Breast epithelium (tissue), 4 donors: ENCODE results near the gene C2CD5. TPM values are rescaled to one million over a fixed set of nuclear protein-coding genes. Genes with fewer than 3 reads are reported as not detected.

ENCODE experiments used
- DNase-seq, 2 donors: peaks; one replicate each; pipeline ENCODE4 v3.0.0-alpha.2; 2019; ENCODE audit warnings: low spot score in 2 of 2
- H3K27ac ChIP-seq, 2 donors: fragments of 200-600 bp; sonication (generic) in 1 of 2; one replicate each; pipeline ENCODE4 v1.5.1; 2016 to 2019; ENCODE audit warnings: mild to moderate bottlenecking in 1 of 2
- H3K27me3 ChIP-seq, 2 donors: fragments of 200-600 bp; sonication (generic) in 1 of 2; one replicate each; pipeline versions ENCODE4 v1.5.1 to v1.6.0; 2017 to 2019; ENCODE audit warnings: control low read depth in 1 of 2, mild to moderate bottlenecking in 1 of 2
- H3K36me3 ChIP-seq: fragments of 200-600 bp; one replicate; pipeline ENCODE4 v1.5.1; 2019
- H3K4me1 ChIP-seq, 2 donors: fragments of 200-600 bp; sonication (generic); one replicate each; pipeline ENCODE4 v1.5.1; 2016 to 2019; ENCODE audit warnings: control low read depth in 1 of 2
- H3K4me3 ChIP-seq, 3 donors: fragments of 200-600 bp; sonication (generic); 1 replicate in 2 of 3; 2 replicates in 1 of 3; pipeline ENCODE4 v1.5.1; 2016 to 2019; ENCODE audit warnings: mild to moderate bottlenecking in 3 of 3, moderate library complexity in 2 of 3
- H3K9me3 ChIP-seq, 2 donors: fragments of 200-600 bp; sonication (generic) in 1 of 2; one replicate each; pipeline ENCODE4 v1.5.1; 2016 to 2019; ENCODE audit warnings: control low read depth in 1 of 2
- CTCF ChIP-seq, 3 donors: fragments of 450-650 bp; IDR thresholded peaks; one replicate each; pipeline ENCODE4 v1.5.1; 2016 to 2017; ENCODE audit warnings: antibody characterized with exemption in 3 of 3, mild to moderate bottlenecking in 3 of 3, moderate library complexity in 3 of 3
- POLR2A ChIP-seq: fragments of 450-650 bp; IDR thresholded peaks from one replicate; pipeline ENCODE4 v1.6.1; 2016; ENCODE audit warnings: antibody characterized with exemption, mild to moderate bottlenecking, moderate library complexity
- POLR2AphosphoS5 ChIP-seq, 3 donors: sonication (generic); formaldehyde crosslinking; IDR thresholded peaks; one replicate each; pipeline ENCODE4 v1.6.1; 2017; ENCODE audit warnings: antibody characterized with exemption in 3 of 3
- intact Hi-C: fragments of 100-400 bp; cut with DNase I; formaldehyde crosslinking; loops from one replicate; pipeline ENCODE4 v1.15.1; 2023; ENCODE audit warnings: low total_unique reads
- total RNA-seq, 3 donors: library from RNA; depleted of rRNA; stranded (reverse); fragments of >200 nt; gene quantifications; one replicate each; pipeline ENCODE4 v1.1.0, GENCODE V29; 2016

C2CD5 gene
- total RNA-seq, 3 donors from 2014 or later: 33.4 to 60.6 (median 40.2) TPM

GRCh38 chr12:22535478-22535877 lies 8.9 kb downstream of the C2CD5 start:
- TF ChIP-seq POLR2A: no peak
- Histone ChIP-seq H3K27me3 (no peaks in the 10 kb centered on the region), H3K27ac (no peak overlapping the region), H3K9me3 (no peaks in the 10 kb centered on the region), H3K4me1 (no peaks in the 10 kb centered on the region), H3K36me3 (peaks cover 4% of the 10 kb centered on the region), H3K4me3 (no peak overlapping the region)
- no peak for DNase-seq
- intact Hi-C loops: no loop called here

- intact Hi-C loops: no loop called here
- Histone ChIP-seq H3K4me3 (no peak overlapping the region), H3K9me3 (no peaks in the 10 kb centered on the region), H3K4me1 (no peaks in the 10 kb centered on the region), H3K36me3 (peaks cover 4% of the 10 kb centered on the region), H3K27ac (no peak overlapping the region), H3K27me3 (no peaks in the 10 kb centered on the region)
- no peak for DNase-seq
- no peak for TF ChIP-seq POLR2A
- TF ChIP-seq CTCF (IDR thresholded peaks at IDR 0.05): no peak
- TF ChIP-seq POLR2AphosphoS5 (IDR thresholded peaks at IDR 0.05): no peak
Observed at GRCh38 chr12:22535038-22535437, 9.3 kb downstream of the C2CD5 start.

- H3K36me3 ChIP-seq: peaks cover 4% of the 10 kb centered on the region
- DNase-seq: no peak
- no peak overlapping the region for H3K4me3 ChIP-seq
- H3K27ac ChIP-seq: no peak overlapping the region
- intact Hi-C loops: no loop called here
- no peaks in the 10 kb centered on the region for H3K4me1 ChIP-seq
- no peaks in the 10 kb centered on the region for H3K27me3 ChIP-seq
- H3K9me3 ChIP-seq: no peaks in the 10 kb centered on the region
- TF ChIP-seq POLR2AphosphoS5 (IDR thresholded peaks at IDR 0.05) (no peak), POLR2A (no peak), CTCF (IDR thresholded peaks at IDR 0.05) (no peak)
Observed at GRCh38 chr12:22533155-22533554, 11.2 kb downstream of the C2CD5 start.

GRCh38 chr12:22532317-22532716 lies 12.0 kb downstream of the C2CD5 start:
- intact Hi-C loops: no loop called here
- H3K27ac ChIP-seq: no peak overlapping the region
- TF ChIP-seq POLR2AphosphoS5 (IDR thresholded peaks at IDR 0.05): no peak
- TF ChIP-seq POLR2A: no peak
- no peak for TF ChIP-seq CTCF (IDR thresholded peaks at IDR 0.05)

GRCh38 chr12:22531205-22531604 lies 13.1 kb downstream of the C2CD5 start:
- Histone ChIP-seq H3K36me3 (peaks cover 4% of the 10 kb centered on the region), H3K27ac (no peak overlapping the region), H3K4me3 (no peak overlapping the region), H3K4me1 (no peaks in the 10 kb centered on the region), H3K27me3 (no peaks in the 10 kb centered on the region), H3K9me3 (no peaks in the 10 kb centered on the region)
- intact Hi-C loops: no loop called here
- TF ChIP-seq POLR2A: no peak
- no peak for TF ChIP-seq POLR2AphosphoS5 (IDR thresholded peaks at IDR 0.05)
- TF ChIP-seq CTCF (IDR thresholded peaks at IDR 0.05): no peak
- no peak for DNase-seq

More at GRCh38 chr12:22532317-22532716, 12.0 kb downstream of the C2CD5 start:
- Histone ChIP-seq H3K36me3 (peaks cover 4% of the 10 kb centered on the region), H3K9me3 (no peaks in the 10 kb centered on the region), H3K27me3 (no peaks in the 10 kb centered on the region), H3K4me3 (no peak overlapping the region), H3K4me1 (no peaks in the 10 kb centered on the region)
- DNase-seq: no peak
